Large intestine (tissue), 3 donors: ENCODE measurements around the gene MEI4. TPM values are rescaled to one million over a fixed set of nuclear protein-coding genes. Genes with fewer than 3 reads are reported as not detected.
A peak's percentile ranks its signal among the peaks of the same experiment; 100 is the strongest.
"Not testable (repeated sequence)": the region's sequence is repeated elsewhere in the genome, so short reads cannot be mapped to it uniquely, and the experiment has no call there.

Experiments
- DNase-seq, 2 donors: peaks; one replicate each; pipeline versions ENCODE4 v3.0.0 to v3.0.0-alpha.2; 2013
- H3K27ac ChIP-seq: one replicate; pipeline ENCODE4 v1.5.1; 2013; ENCODE audit warnings: low read length
- H3K27me3 ChIP-seq: 2 replicates; pipeline ENCODE4 v1.6.1; 2013; ENCODE audit warnings: low read length; ENCODE audit not compliant: control insufficient read depth, insufficient read depth
- H3K36me3 ChIP-seq: 2 replicates; pipeline ENCODE4 v1.6.1; 2013; ENCODE audit warnings: low read length; ENCODE audit not compliant: control insufficient read depth, insufficient read depth
- H3K4me1 ChIP-seq: one replicate; pipeline ENCODE4 v1.6.1; 2013; ENCODE audit warnings: low read length; ENCODE audit not compliant: control insufficient read depth, insufficient read depth
- H3K4me3 ChIP-seq: one replicate; pipeline ENCODE4 v1.5.1; 2013; ENCODE audit warnings: low read length
- H3K9me3 ChIP-seq: one replicate; pipeline ENCODE4 v1.6.1; 2013; ENCODE audit warnings: mild to moderate bottlenecking, low read depth, low read length, moderate library complexity; ENCODE audit not compliant: control insufficient read depth
- WGBS: methylation state at CpG from one replicate; pipeline ENCODE4 v1.1.5; 2013; ENCODE audit warnings: low lambda C conversion rate; ENCODE audit not compliant: insufficient coverage; 5-methylcytosine and 5-hydroxymethylcytosine counted together
- polyA plus RNA-seq: library from polyadenylated mRNA; unstranded; fragments of 120-200 nt; gene quantifications from one replicate; pipeline ENCODE4 v1.2.1, GENCODE V29; 2013

The MEI4 gene
- polyA plus RNA-seq, 1 donor: 0.09 TPM

DNA sequence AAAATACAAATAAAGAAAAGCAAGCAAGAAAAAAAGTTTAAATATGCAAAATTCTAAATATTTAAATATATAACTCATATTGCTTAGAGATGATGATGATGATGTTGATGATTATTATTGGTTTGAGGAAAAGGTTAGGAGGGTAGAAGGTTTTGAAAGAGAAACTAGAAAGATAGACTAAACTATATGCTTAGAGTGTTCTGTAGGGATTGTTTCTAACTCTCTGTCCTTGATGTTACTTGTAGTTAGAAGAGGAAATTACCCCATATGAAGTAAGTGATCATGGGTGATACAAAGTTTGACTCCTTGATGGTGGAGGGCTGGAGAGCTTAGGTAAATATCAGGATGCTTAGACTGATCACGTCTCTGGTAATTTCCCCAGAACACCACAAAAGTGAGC lies 159.5 kb downstream of the MEI4 start:
- no peak overlapping the region for H3K27ac ChIP-seq
- no CpG with 5 or more reads among the region's 1 CpG for WGBS
- H3K36me3 ChIP-seq: no peaks in the 10 kb centered on the region
- H3K27me3 ChIP-seq: no peaks in the 10 kb centered on the region
- DNase-seq: no peak
- peaks cover 22% of the 10 kb centered on the region for H3K4me1 ChIP-seq
- no peaks in the 10 kb centered on the region for H3K9me3 ChIP-seq
- H3K4me3 ChIP-seq: no peak overlapping the region

DNA sequence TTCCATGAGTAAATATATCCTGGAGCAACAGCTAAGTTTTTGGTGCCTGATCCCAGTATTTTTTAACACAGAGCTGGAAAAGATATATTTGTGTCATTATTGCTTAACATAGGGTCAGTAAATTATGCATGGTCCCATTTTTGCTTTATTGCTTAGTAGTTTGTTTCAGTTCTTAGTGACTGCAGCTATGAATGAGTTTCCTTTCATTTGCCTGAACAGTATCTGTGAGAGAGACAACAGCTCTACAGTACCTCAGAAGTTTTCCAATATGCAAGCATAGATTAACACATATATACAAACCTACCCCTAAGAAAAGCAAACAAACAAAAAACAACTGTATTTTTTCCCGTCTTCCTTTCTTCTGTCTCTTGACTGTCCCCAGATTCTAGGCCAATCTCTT lies 160.3 kb downstream of the MEI4 start:
- Histone ChIP-seq H3K9me3 (no peaks in the 10 kb centered on the region), H3K27me3 (no peaks in the 10 kb centered on the region), H3K4me3 (no peak overlapping the region), H3K4me1 (peaks cover 27% of the 10 kb centered on the region), H3K27ac (no peak overlapping the region), H3K36me3 (no peaks in the 10 kb centered on the region)
- no peak for DNase-seq
- WGBS: 100% methylated on average over 1 of the region's 1 CpG

DNA sequence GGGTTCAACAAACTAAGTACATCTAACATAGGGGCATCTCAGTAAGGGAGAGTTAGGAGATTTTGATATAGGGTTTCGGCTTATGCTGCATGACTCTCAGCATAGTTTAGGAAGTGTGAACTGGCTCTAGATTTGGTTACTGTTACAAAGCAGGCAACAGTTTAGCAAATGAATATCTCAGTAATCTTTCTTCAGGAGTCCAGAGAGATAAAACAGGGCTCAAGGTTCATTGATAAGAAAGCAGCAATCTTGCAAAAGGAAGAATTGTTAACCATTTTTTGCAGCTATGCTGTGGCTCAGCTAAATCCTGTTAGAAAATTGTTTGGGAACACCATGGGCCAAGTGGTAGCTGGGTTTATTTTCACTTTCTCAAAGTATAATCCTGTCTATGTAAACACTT lies 161.3 kb downstream of the MEI4 start:
- Histone ChIP-seq H3K27ac (peak overlapping the region; percentile 4), H3K4me1 (peaks cover 27% of the 10 kb centered on the region), H3K9me3 (no peaks in the 10 kb centered on the region), H3K36me3 (no peaks in the 10 kb centered on the region), H3K4me3 (no peak overlapping the region), H3K27me3 (no peaks in the 10 kb centered on the region)
- peak; percentile 20 to 41 for DNase-seq
- no CpG with 5 or more reads among the region's 1 CpG for WGBS

DNA sequence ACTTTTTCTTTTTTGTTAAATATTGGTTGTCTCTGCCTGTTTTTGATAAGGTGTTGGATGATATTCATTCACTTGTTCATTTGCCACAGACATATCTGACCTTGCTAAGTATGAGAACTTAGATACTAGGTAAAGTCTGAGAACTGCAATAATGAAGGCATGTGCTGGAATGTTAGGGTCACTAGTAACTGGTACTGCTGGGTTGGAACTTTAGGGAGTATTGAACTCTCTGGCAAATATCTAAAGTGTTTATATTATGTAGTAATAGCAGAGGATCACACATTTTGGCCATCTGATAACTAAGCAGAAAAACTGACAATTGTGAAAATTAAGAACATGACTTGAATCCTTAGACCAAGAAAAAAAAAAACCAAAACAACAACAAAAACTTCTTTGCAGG lies 162.7 kb downstream of the MEI4 start:
- H3K4me1 ChIP-seq: peaks cover 24% of the 10 kb centered on the region
- no peaks in the 10 kb centered on the region for H3K36me3 ChIP-seq
- peak overlapping the region; percentile 4 for H3K27ac ChIP-seq
- DNase-seq: no peak
- no peaks in the 10 kb centered on the region for H3K9me3 ChIP-seq
- H3K27me3 ChIP-seq: no peaks in the 10 kb centered on the region
- no peak overlapping the region for H3K4me3 ChIP-seq

DNA sequence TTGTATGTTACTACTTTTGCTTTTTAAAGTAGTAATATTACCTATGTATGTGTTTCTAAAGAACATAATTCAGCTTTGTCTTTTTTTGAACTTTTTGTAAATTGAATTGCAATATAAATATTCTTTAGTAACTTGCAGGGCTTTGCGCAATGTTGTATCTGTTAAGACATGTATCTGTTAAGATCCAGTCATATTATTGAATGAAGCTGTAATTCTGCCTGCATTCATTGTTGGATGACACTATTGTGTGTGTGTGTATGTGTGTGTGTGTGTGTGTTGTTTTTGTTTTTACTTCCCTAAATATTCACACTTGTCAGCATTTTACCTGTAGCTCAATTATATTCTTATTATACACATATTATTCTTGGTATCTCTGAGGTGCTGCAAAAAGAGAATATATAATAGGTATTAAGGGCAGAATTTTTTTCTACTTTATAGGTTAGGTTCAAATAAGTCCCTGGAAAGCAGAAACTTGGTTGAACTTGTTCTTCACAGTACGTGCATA lies 164.0 kb downstream of the MEI4 start:
- no peak for DNase-seq
- WGBS: no CpG with 5 or more reads among the region's 2 CpGs
- Histone ChIP-seq H3K27ac (no peak overlapping the region), H3K36me3 (no peaks in the 10 kb centered on the region), H3K27me3 (no peaks in the 10 kb centered on the region), H3K4me1 (peaks cover 24% of the 10 kb centered on the region), H3K9me3 (no peaks in the 10 kb centered on the region), H3K4me3 (no peak overlapping the region)

DNA sequence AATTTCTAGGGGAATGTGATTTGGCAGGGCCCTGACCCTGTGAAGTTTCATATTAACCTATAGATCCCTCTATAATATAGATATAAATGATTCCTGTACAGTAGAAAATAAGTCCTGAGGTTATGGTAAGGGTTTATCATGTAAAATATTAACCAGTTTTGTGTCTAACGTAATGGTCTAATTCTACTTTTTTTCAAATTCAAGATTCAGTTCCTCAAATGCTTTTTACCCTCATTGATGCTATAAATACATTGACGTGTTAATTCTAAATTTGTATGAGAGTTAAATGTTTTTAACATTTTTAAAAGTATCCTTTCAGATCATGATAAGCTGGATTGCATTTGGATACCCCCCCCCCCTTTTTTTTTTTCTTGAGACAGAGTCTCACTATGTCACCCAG lies 169.4 kb downstream of the MEI4 start:
- WGBS: 73% methylated on average over 1 of the region's 2 CpGs
- no peaks in the 10 kb centered on the region for H3K36me3 ChIP-seq
- DNase-seq: no peak
- no peak overlapping the region for H3K4me3 ChIP-seq
- H3K9me3 ChIP-seq: no peaks in the 10 kb centered on the region
- H3K27me3 ChIP-seq: no peaks in the 10 kb centered on the region
- H3K27ac ChIP-seq: no peak overlapping the region
- peaks cover 4% of the 10 kb centered on the region for H3K4me1 ChIP-seq

DNA sequence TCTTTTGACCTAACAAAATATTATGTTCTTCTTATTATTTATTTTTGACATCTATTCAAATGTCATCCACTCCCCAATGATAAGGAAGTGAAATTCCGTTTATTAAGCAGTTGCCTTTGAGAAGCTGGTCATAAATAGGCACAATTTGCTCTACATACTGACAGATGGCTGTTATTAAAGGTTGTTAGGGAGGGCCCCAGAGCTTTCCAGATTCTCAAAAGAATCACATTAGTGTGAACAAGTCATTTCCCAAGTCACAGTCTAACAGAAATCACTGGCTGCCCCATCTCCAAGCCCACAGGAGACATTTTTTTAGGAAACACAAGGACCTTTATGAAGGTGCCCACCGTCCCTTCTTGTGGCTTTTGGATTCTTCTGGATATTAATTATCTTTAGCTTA lies 172.4 kb downstream of the MEI4 start:
- Histone ChIP-seq H3K4me1 (no peaks in the 10 kb centered on the region), H3K36me3 (no peaks in the 10 kb centered on the region), H3K9me3 (no peaks in the 10 kb centered on the region), H3K27me3 (no peaks in the 10 kb centered on the region), H3K27ac (no peak overlapping the region), H3K4me3 (no peak overlapping the region)
- no peak for DNase-seq
- WGBS: no CpG with 5 or more reads among the region's 2 CpGs

DNA sequence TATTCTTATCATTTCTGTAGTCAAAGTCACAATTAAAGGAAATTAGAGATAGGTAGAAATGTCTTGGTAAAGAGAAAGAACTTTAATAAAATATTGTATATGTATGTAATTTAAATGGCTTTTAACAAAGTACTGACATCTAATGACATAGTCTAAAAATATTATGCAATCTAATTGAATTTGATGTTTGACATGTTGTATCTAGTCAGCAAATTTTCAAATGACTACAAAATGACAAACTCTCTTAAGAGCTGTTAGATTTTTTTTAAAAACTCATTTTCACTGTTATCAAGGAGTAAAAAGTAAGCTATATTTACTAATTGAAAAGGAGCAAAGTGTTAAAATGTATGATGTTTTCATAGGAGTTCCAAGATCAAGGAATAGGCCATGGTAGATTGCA lies 176.9 kb downstream of the MEI4 start:
- H3K27ac ChIP-seq: no peak overlapping the region
- DNase-seq: no peak
- no peaks in the 10 kb centered on the region for H3K27me3 ChIP-seq
- H3K4me3 ChIP-seq: no peak overlapping the region
- no peaks in the 10 kb centered on the region for H3K36me3 ChIP-seq
- H3K4me1 ChIP-seq: no peaks in the 10 kb centered on the region
- H3K9me3 ChIP-seq: peaks cover 4% of the 10 kb centered on the region

DNA sequence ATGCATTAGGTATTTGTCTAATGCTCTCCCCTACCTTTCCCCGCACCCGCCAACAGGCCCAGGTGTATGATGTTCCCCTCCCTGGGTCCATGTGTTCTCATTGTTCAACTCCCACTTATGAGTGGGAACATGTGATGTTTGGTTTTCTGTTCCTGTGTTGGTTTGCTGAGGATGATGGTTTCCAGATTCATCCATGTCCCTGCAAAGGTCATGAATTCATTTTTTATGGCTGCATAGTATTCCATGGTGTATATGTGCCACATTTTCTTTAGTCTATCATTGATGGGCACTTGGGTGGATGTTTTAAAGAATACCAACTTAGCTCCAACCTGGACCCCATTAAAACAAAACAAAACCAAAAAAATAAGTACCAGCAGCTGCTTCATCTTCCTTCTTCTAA lies 180.9 kb downstream of the MEI4 start:
- H3K27ac ChIP-seq, H3K9me3 ChIP-seq, H3K36me3 ChIP-seq, H3K27me3 ChIP-seq, H3K4me3 ChIP-seq, DNase-seq: not testable (repeated sequence)
- peaks cover 15% of the 10 kb centered on the region for H3K4me1 ChIP-seq
- WGBS: 100% methylated on average over 2 of the region's 2 CpGs

DNA sequence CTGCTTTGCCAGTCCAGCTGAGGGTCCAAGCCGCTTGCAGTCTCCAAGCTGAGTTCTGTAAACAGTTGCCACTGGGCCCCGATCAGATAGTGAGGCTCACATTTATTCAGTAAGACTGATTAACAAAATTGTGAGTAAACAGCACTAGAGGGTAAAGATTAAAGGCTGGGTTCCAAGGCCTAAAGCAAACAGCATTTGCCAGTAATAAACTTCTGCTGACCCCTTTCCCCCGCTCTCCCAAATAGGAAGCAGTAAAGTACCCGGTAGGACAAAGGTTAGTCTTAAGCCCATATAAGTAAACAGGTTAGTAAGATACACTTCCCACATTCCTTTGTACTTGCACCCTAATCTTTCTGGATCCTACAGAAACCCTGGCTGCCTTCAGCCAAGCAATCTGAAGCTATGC lies 181.8 kb downstream of the MEI4 start:
- no peak overlapping the region for H3K4me3 ChIP-seq
- no CpG with 5 or more reads among the region's 4 CpGs for WGBS
- peaks cover 4% of the 10 kb centered on the region for H3K9me3 ChIP-seq
- DNase-seq: peak; percentile 68 to 90
- peak overlapping the region; percentile 20 for H3K27ac ChIP-seq
- H3K36me3 ChIP-seq: no peaks in the 10 kb centered on the region
- H3K4me1 ChIP-seq: peaks cover 15% of the 10 kb centered on the region
- no peaks in the 10 kb centered on the region for H3K27me3 ChIP-seq

DNA sequence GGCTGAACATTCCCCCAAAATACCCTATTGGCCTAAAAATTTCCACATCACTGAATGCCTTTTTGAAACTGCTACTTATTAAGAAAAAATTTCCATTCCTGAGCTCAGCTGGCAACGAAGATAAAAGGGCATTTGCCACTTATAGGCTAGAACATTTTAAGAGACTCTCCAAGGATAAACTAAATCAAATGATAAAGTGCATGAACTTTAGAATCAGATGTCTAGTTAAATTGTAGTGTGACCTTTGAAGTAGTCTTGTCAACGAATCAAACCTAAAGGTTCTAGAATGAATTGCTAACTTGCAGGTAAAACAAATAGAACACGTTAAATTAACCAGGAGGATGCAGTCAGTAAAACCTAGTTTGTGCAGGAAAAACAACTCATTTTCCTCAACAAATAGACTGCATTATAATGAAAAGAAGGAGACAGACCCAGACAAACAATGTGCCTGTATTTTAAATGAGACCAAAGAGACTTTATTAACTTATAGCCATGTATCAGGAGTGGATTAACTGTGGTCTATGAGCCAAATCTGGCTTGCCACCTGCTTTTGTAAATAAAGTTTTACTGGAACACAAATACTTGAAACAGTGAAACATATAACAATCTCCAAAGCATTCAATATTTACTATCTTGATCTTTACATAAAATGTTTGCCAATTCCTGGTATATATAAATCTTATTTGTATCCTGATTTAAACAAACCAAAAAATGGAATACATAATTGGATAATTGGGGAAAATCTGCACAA lies 184.4 kb downstream of the MEI4 start:
- H3K4me1 ChIP-seq: peaks cover 15% of the 10 kb centered on the region
- no peaks in the 10 kb centered on the region for H3K36me3 ChIP-seq
- no peak overlapping the region for H3K4me3 ChIP-seq
- no peak overlapping the region for H3K27ac ChIP-seq
- 50% methylated on average over 1 of the region's 3 CpGs for WGBS
- peak in 1 of 2 donors; percentile 9 for DNase-seq
- H3K9me3 ChIP-seq: peaks cover 4% of the 10 kb centered on the region
- H3K27me3 ChIP-seq: no peaks in the 10 kb centered on the region
